Measurements from ENCODE around the gene RAB36.

Gene RAB36

GRCh38 chr22:23144932-23145877, at the start of gene RAB36:
Gene RAB36 (plus strand): TSS chr22:23145477. CDS start chr22:23146617, 1,140 bp downstream.
- DNase-seq, result peak; percentile 97 to 98

GRCh38 chr22:23095733-23096342, 49.4 kb upstream of the RAB36 start:
- no peak for DNase-seq

GRCh38 chr22:23097412-23098229, 47.7 kb upstream of the RAB36 start:
- DNase-seq, result no peak

- no peak for DNase-seq
Measured at GRCh38 chr22:23098230-23098705, 47.0 kb upstream of the RAB36 start.

GRCh38 chr22:23098718-23099530, 46.4 kb upstream of the RAB36 start:
- DNase-seq, result no peak

GRCh38 chr22:23099531-23099804, 45.8 kb upstream of the RAB36 start:
- no peak for DNase-seq

GRCh38 chr22:23100124-23100801, 45.0 kb upstream of the RAB36 start:
- no peak for DNase-seq

- DNase-seq, result no peak
Measured at GRCh38 chr22:23101524-23101923, 43.8 kb upstream of the RAB36 start.

- DNase-seq, result no peak
Measured at GRCh38 chr22:23102002-23102655, 43.1 kb upstream of the RAB36 start.

GRCh38 chr22:23102776-23103175, 42.5 kb upstream of the RAB36 start:
- DNase-seq, result no peak

GRCh38 chr22:23103199-23103954, 41.9 kb upstream of the RAB36 start:
- DNase-seq, result no peak

GRCh38 chr22:23104187-23104971, 40.9 kb upstream of the RAB36 start:
- DNase-seq, result no peak

- DNase-seq, result no peak
Measured at GRCh38 chr22:23105304-23105703, 40.0 kb upstream of the RAB36 start.

GRCh38 chr22:23105919-23106318, 39.4 kb upstream of the RAB36 start:
- no peak for DNase-seq

GRCh38 chr22:23106344-23106743, 38.9 kb upstream of the RAB36 start:
- DNase-seq, result no peak

- DNase-seq, result no peak
Measured at GRCh38 chr22:23106906-23107367, 38.3 kb upstream of the RAB36 start.

- no peak for DNase-seq
Measured at GRCh38 chr22:23107487-23108248, 37.6 kb upstream of the RAB36 start.

GRCh38 chr22:23108249-23109078, 36.8 kb upstream of the RAB36 start:
- no peak for DNase-seq

Data from CD4-positive, alpha-beta T cell treated with Interleukin-4 for 1 hour (primary cell).